ENCODE measurements around the gene CDKAL1.

Gene CDKAL1

GRCh38 chr6:20996099-20996498, 461.8 kb downstream of the CDKAL1 start:
- peaks cover 24% of the 10 kb centered on the region for H3K4me1 ChIP-seq (ENCODE audit: insufficient read depth, low read length)
- DNase-seq (no peak), ATAC-seq (ENCODE audit: insufficient read depth, low read depth) (no peak)
- H2AFZ ChIP-seq (ENCODE audit: low read depth, low read length): no peak overlapping the region
- TF ChIP-seq CTCF (IDR thresholded peaks at IDR 0.05; ENCODE audit: borderline replicate concordance, extremely low read depth, low read length, poor library complexity, severe bottlenecking): no peak
- no peak for TF ChIP-seq EZH2 (IDR thresholded peaks at IDR 0.05; ENCODE audit: borderline replicate concordance, low read depth, low read length, severe bottlenecking)
- H3K4me2 ChIP-seq (ENCODE audit: insufficient read depth, low read length): no peak overlapping the region
- no peak overlapping the region for H3K27ac ChIP-seq (ENCODE audit: low read length)
- H4K20me1 ChIP-seq (ENCODE audit: insufficient read depth, low read length): no peaks in the 10 kb centered on the region
- H3K9ac ChIP-seq (ENCODE audit: low read depth, low read length): no peak overlapping the region
- H3K27me3 ChIP-seq (ENCODE audit: insufficient read depth, low read length, poor library complexity): no peaks in the 10 kb centered on the region
- H3K9me3 ChIP-seq (ENCODE audit: insufficient read depth, low read length, severe bottlenecking): no peaks in the 10 kb centered on the region
- H3K79me2 ChIP-seq (ENCODE audit: insufficient read depth, low read length): no peaks in the 10 kb centered on the region
- H3K4me3 ChIP-seq (ENCODE audit: low read depth in 1 of 2, low read length in 2 of 2): no peak overlapping the region
- no peaks in the 10 kb centered on the region for H3K36me3 ChIP-seq (ENCODE audit: insufficient read depth, low read length)

GRCh38 chr6:20997143-20997769, 463.0 kb downstream of the CDKAL1 start:
- H3K4me3 ChIP-seq (ENCODE audit: low read depth in 1 of 2, low read length in 2 of 2): no peak overlapping the region
- H3K9me3 ChIP-seq (ENCODE audit: insufficient read depth, low read length, severe bottlenecking): no peaks in the 10 kb centered on the region
- H3K27ac ChIP-seq (ENCODE audit: low read length): no peak overlapping the region
- ATAC-seq (ENCODE audit: insufficient read depth, low read depth): no peak
- peaks cover 3% of the 10 kb centered on the region; the same call in 1 of the 2 replicates for H3K36me3 ChIP-seq (ENCODE audit: insufficient read depth, low read length)
- H4K20me1 ChIP-seq (ENCODE audit: insufficient read depth, low read length): no peaks in the 10 kb centered on the region
- no peaks in the 10 kb centered on the region for H3K27me3 ChIP-seq (ENCODE audit: insufficient read depth, low read length, poor library complexity)
- H3K79me2 ChIP-seq (ENCODE audit: insufficient read depth, low read length): no peaks in the 10 kb centered on the region
- peaks cover 24% of the 10 kb centered on the region for H3K4me1 ChIP-seq (ENCODE audit: insufficient read depth, low read length)
- no peak for DNase-seq
- no peak overlapping the region for H3K9ac ChIP-seq (ENCODE audit: low read depth, low read length)
- H2AFZ ChIP-seq (ENCODE audit: low read depth, low read length): no peak overlapping the region
- H3K4me2 ChIP-seq (ENCODE audit: insufficient read depth, low read length): no peak overlapping the region
- TF ChIP-seq EZH2 (IDR thresholded peaks at IDR 0.05; ENCODE audit: borderline replicate concordance, low read depth, low read length, severe bottlenecking) (no peak), CTCF (IDR thresholded peaks at IDR 0.05; ENCODE audit: borderline replicate concordance, extremely low read depth, low read length, poor library complexity, severe bottlenecking) (no peak)

- no peak overlapping the region for H3K4me3 ChIP-seq (ENCODE audit: low read depth in 1 of 2, low read length in 2 of 2)
- H3K9ac ChIP-seq (ENCODE audit: low read depth, low read length): no peak overlapping the region
- H3K9me3 ChIP-seq (ENCODE audit: insufficient read depth, low read length, severe bottlenecking): no peaks in the 10 kb centered on the region
- ATAC-seq (ENCODE audit: insufficient read depth, low read depth) (no peak), DNase-seq (no peak)
- no peak overlapping the region for H3K4me2 ChIP-seq (ENCODE audit: insufficient read depth, low read length)
- no peaks in the 10 kb centered on the region for H4K20me1 ChIP-seq (ENCODE audit: insufficient read depth, low read length)
- TF ChIP-seq EZH2 (IDR thresholded peaks at IDR 0.05; ENCODE audit: borderline replicate concordance, low read depth, low read length, severe bottlenecking): no peak
- TF ChIP-seq CTCF (IDR thresholded peaks at IDR 0.05; ENCODE audit: borderline replicate concordance, extremely low read depth, low read length, poor library complexity, severe bottlenecking): no peak
- H3K27ac ChIP-seq (ENCODE audit: low read length): no peak overlapping the region
- H3K36me3 ChIP-seq (ENCODE audit: insufficient read depth, low read length): peaks cover 3% of the 10 kb centered on the region; the same call in 1 of the 2 replicates
- no peaks in the 10 kb centered on the region for H3K27me3 ChIP-seq (ENCODE audit: insufficient read depth, low read length, poor library complexity)
- no peak overlapping the region for H2AFZ ChIP-seq (ENCODE audit: low read depth, low read length)
- H3K79me2 ChIP-seq (ENCODE audit: insufficient read depth, low read length): no peaks in the 10 kb centered on the region
- H3K4me1 ChIP-seq (ENCODE audit: insufficient read depth, low read length): peaks cover 24% of the 10 kb centered on the region
These were observed 463.5 kb downstream of the CDKAL1 start for GRCh38 chr6:20997770-20998147.

Data from DND-41 (cell line).